Right atrium auricular region (tissue), 2 donors: ENCODE measurements around the gene ADRM1. TPM values are rescaled to one million over a fixed set of nuclear protein-coding genes. Genes with fewer than 3 reads are reported as not detected.

Source experiments
- DNase-seq: peaks from one replicate; pipeline ENCODE4 v3.0.0-alpha.2; 2019; ENCODE audit warnings: low spot score
- H3K27ac ChIP-seq, 2 donors: fragments of 200-600 bp; sonication (generic); 1 replicate in 1 of 2; 2 replicates in 1 of 2; pipeline ENCODE4 v1.5.1; 2016 to 2019
- H3K27me3 ChIP-seq, 2 donors: fragments of 200-600 bp; sonication (generic); one replicate each; pipeline versions ENCODE4 v1.5.1 to v1.6.0; 2017 to 2019
- H3K36me3 ChIP-seq: fragments of 200-600 bp; sonication (generic); one replicate; pipeline ENCODE4 v1.5.1; 2016
- H3K4me1 ChIP-seq, 2 donors: fragments of 200-600 bp; sonication (generic); one replicate each; pipeline versions ENCODE4 v1.5.1 to v1.6.0; 2017 to 2019
- H3K4me3 ChIP-seq, 2 donors: fragments of 200-600 bp; sonication (generic); 1 replicate in 1 of 2; 2 replicates in 1 of 2; pipeline ENCODE4 v1.5.1; 2017 to 2019; ENCODE audit warnings: mild to moderate bottlenecking in 1 of 2, moderate library complexity in 1 of 2
- H3K9me3 ChIP-seq, 2 donors: fragments of 200-600 bp; sonication (generic); one replicate each; pipeline ENCODE4 v1.5.1; 2019
- CTCF ChIP-seq, 2 donors: fragments of 200-600 bp; sonication (generic); IDR thresholded peaks; one replicate each; pipeline ENCODE4 v1.5.1; 2019; ENCODE audit warnings: antibody characterized with exemption in 2 of 2
- total RNA-seq, 2 donors: library from RNA; depleted of rRNA; stranded (reverse); fragments of >200 nt; gene quantifications; one replicate each; pipeline ENCODE4 v1.1.0, GENCODE V29; 2016

ADRM1 gene
- total RNA-seq, 2 donors from 2014 or later: 95.9 to 128 TPM

GRCh38 chr20:62289131-62289530 lies 13.7 kb upstream of the ADRM1 start:
- no peak for DNase-seq
- no peak overlapping the region for H3K27ac ChIP-seq
- no peaks in the 10 kb centered on the region for H3K27me3 ChIP-seq
- H3K9me3 ChIP-seq: no peaks in the 10 kb centered on the region
- H3K36me3 ChIP-seq: peaks cover 63% of the 10 kb centered on the region
- peaks cover 0 to 26% of the 10 kb centered on the region in 2 donors for H3K4me1 ChIP-seq
- no peak for TF ChIP-seq CTCF (IDR thresholded peaks at IDR 0.05)
- no peak overlapping the region for H3K4me3 ChIP-seq

- H3K27me3 ChIP-seq: no peaks in the 10 kb centered on the region
- H3K27ac ChIP-seq: no peak overlapping the region
- TF ChIP-seq CTCF (IDR thresholded peaks at IDR 0.05): no peak
- H3K36me3 ChIP-seq: peaks cover 70% of the 10 kb centered on the region
- H3K9me3 ChIP-seq: no peaks in the 10 kb centered on the region
- DNase-seq: no peak
- peaks cover 0 to 25% of the 10 kb centered on the region in 2 donors for H3K4me1 ChIP-seq
- H3K4me3 ChIP-seq: no peak overlapping the region
Observed at GRCh38 chr20:62289898-62290297, 12.9 kb upstream of the ADRM1 start.

GRCh38 chr20:62291251-62292066 lies 11.3 kb upstream of the ADRM1 start:
- no peak for DNase-seq
- Histone ChIP-seq H3K4me1 (peaks cover 0 to 13% of the 10 kb centered on the region in 2 donors), H3K36me3 (peaks cover 70% of the 10 kb centered on the region), H3K27ac (no peak overlapping the region), H3K4me3 (no peak overlapping the region), H3K27me3 (no peaks in the 10 kb centered on the region), H3K9me3 (no peaks in the 10 kb centered on the region)
- no peak for TF ChIP-seq CTCF (IDR thresholded peaks at IDR 0.05)

- Histone ChIP-seq H3K4me3 (no peak overlapping the region), H3K27ac (no peak overlapping the region), H3K27me3 (no peaks in the 10 kb centered on the region), H3K9me3 (no peaks in the 10 kb centered on the region), H3K4me1 (peaks cover 0 to 6% of the 10 kb centered on the region in 2 donors), H3K36me3 (peaks cover 65% of the 10 kb centered on the region)
- no peak for DNase-seq
- no peak for TF ChIP-seq CTCF (IDR thresholded peaks at IDR 0.05)
Observed at GRCh38 chr20:62292108-62292507, 10.7 kb upstream of the ADRM1 start.

GRCh38 chr20:62293111-62293784 lies 9.5 kb upstream of the ADRM1 start:
- Histone ChIP-seq H3K27ac (no peak overlapping the region), H3K36me3 (peaks cover 59% of the 10 kb centered on the region), H3K27me3 (no peaks in the 10 kb centered on the region), H3K4me3 (no peak overlapping the region), H3K4me1 (no peaks in the 10 kb centered on the region), H3K9me3 (no peaks in the 10 kb centered on the region)
- no peak for TF ChIP-seq CTCF (IDR thresholded peaks at IDR 0.05)
- no peak for DNase-seq
